CD4-positive, alpha-beta memory T cell (primary cell): Measurements from ENCODE around the gene GRP. TPM values are rescaled to one million over a fixed set of nuclear protein-coding genes. Genes with fewer than 3 reads are reported as not detected.

Source experiments
- CTCF ChIA-PET: fragments of 350-600 bp; sonication (Branson Sonifier 250); formaldehyde crosslinking; loops from one replicate; lab custom pipeline; 2021; ENCODE audit warnings: inconsistent platforms; ENCODE audit not compliant: partially characterized antibody; lab: Charles Lee
- POLR2A ChIA-PET: fragments of 350-600 bp; sonication (Branson Sonifier 250); formaldehyde crosslinking; loops from one replicate; lab custom pipeline; 2021; ENCODE audit not compliant: partially characterized antibody; lab: Charles Lee
- DNase-seq, 5 donors: peaks; one replicate each; pipeline versions ENCODE4 v3.0.0 to v3.0.0-alpha.2; 2020 to 2022; ENCODE audit warnings: mixed read lengths in 1 of 5
- H3K27ac ChIP-seq: one replicate; pipeline ENCODE4 v1.7.0; 2013; ENCODE audit warnings: low read depth, low read length
- H3K27me3 ChIP-seq: 2 replicates; pipeline ENCODE4 v1.7.0; 2013; ENCODE audit warnings: mild to moderate bottlenecking, low read length, moderate library complexity; ENCODE audit not compliant: insufficient read depth
- H3K36me3 ChIP-seq: 2 replicates; pipeline ENCODE4 v1.7.0; 2013; ENCODE audit warnings: mild to moderate bottlenecking, low read length, moderate library complexity; ENCODE audit not compliant: insufficient read depth
- H3K4me1 ChIP-seq: 2 replicates; pipeline ENCODE4 v1.7.0; 2013; ENCODE audit warnings: mild to moderate bottlenecking, low read length, moderate library complexity; ENCODE audit not compliant: insufficient read depth
- H3K4me3 ChIP-seq, 2 donors: one replicate each; pipeline ENCODE4 v1.7.0; 2013; ENCODE audit warnings: low read length in 2 of 2, mild to moderate bottlenecking in 1 of 2
- H3K9me3 ChIP-seq, 2 donors: one replicate each; pipeline ENCODE4 v1.7.0; 2013; ENCODE audit warnings: low read length in 2 of 2, control low read depth in 1 of 2; ENCODE audit not compliant: control insufficient read depth in 1 of 2
- H3K27ac Mint-ChIP-seq, 7 donors: one replicate each; pipeline ENCODE4 v1.8.0; 2020 to 2021; ENCODE audit warnings: mixed read lengths in 7 of 7, mild to moderate bottlenecking in 6 of 7, inconsistent platforms in 3 of 7, moderate library complexity in 3 of 7
- H3K27me3 Mint-ChIP-seq, 2 donors: one replicate each; pipeline ENCODE4 v1.8.0; 2020 to 2021; ENCODE audit warnings: mixed read lengths in 2 of 2
- H3K36me3 Mint-ChIP-seq, 2 donors: one replicate each; pipeline ENCODE4 v1.8.0; 2020 to 2021; ENCODE audit warnings: mixed read lengths in 2 of 2, inconsistent platforms in 1 of 2, mild to moderate bottlenecking in 1 of 2
- H3K4me1 Mint-ChIP-seq, 4 donors: one replicate each; pipeline ENCODE4 v1.8.0; 2020 to 2021; ENCODE audit warnings: mixed read lengths in 4 of 4, mild to moderate bottlenecking in 1 of 4
- H3K4me3 Mint-ChIP-seq, 8 donors: one replicate each; pipeline ENCODE4 v1.8.0; 2020 to 2021; ENCODE audit warnings: mixed read lengths in 8 of 8, mild to moderate bottlenecking in 7 of 8, moderate library complexity in 6 of 8, inconsistent platforms in 3 of 8
- H3K9me3 Mint-ChIP-seq, 8 donors: one replicate each; pipeline ENCODE4 v1.8.0; 2020 to 2021; ENCODE audit warnings: mixed read lengths in 8 of 8, mild to moderate bottlenecking in 5 of 8, inconsistent platforms in 3 of 8, moderate library complexity in 1 of 8
- intact Hi-C: fragments of 100-400 bp; cut with micrococcal nuclease; formaldehyde crosslinking; loops from one replicate; pipeline ENCODE4 v1.15.1; 2023
- polyA plus RNA-seq, 2 donors: library from polyadenylated mRNA; unstranded; fragments of 300-500 nt; fragmentation: Illumina TruSeq; gene quantifications; one replicate each; pipeline ENCODE4 v1.2.3, GENCODE V29; 2021
- total RNA-seq, 2 experiments: library from RNA; stranded (reverse); gene quantifications; one replicate each; pipeline ENCODE4 v1.2.3, GENCODE V29; 2021

Gene GRP
- total and polyA plus RNA-seq, 4 experiments from 2014 or later: not detected

DNA sequence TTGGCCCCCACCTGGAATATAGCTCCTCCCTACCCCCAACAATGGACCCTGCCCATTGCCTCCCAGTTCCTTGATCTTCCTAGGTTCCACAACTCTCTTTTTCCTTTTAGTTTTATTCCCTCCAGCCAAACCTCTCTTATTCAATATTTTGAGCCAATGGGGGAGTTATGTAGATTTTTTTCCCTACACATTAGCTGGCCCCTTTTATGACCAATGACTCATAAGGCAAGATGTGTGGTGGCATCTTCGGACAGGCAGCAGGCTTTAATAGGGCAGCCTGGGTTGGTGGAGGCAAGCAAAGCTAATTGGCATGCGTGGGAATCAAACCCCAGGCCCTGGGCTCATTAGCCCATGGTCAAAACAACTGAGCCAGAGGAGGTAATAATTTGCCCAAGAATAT is 9.2 kb downstream of the GRP start:
- Mint-ChIP-seq H3K36me3 (no peaks in the 10 kb centered on the region), H3K27me3 (peaks cover 15 to 31% of the 10 kb centered on the region in 2 donors), H3K4me3 (no peak overlapping the region), H3K9me3 (no peaks in the 10 kb centered on the region), H3K27ac (no peak overlapping the region), H3K4me1 (no peaks in the 10 kb centered on the region)
- Histone ChIP-seq H3K4me1 (no peaks in the 10 kb centered on the region), H3K4me3 (no peak overlapping the region), H3K36me3 (no peaks in the 10 kb centered on the region), H3K27ac (no peak overlapping the region), H3K9me3 (no peaks in the 10 kb centered on the region), H3K27me3 (peaks cover 3% of the 10 kb centered on the region)
- ChIA-PET POLR2A (no interaction called here), CTCF (interaction anchor here (0.6 to 1.2 kb wide), 2 partner anchors 21 to 173 kb away, joined by 5 read pairs; no protein-coding TSS in a partner anchor)
- intact Hi-C loops: no loop called here
- DNase-seq: no peak

DNA sequence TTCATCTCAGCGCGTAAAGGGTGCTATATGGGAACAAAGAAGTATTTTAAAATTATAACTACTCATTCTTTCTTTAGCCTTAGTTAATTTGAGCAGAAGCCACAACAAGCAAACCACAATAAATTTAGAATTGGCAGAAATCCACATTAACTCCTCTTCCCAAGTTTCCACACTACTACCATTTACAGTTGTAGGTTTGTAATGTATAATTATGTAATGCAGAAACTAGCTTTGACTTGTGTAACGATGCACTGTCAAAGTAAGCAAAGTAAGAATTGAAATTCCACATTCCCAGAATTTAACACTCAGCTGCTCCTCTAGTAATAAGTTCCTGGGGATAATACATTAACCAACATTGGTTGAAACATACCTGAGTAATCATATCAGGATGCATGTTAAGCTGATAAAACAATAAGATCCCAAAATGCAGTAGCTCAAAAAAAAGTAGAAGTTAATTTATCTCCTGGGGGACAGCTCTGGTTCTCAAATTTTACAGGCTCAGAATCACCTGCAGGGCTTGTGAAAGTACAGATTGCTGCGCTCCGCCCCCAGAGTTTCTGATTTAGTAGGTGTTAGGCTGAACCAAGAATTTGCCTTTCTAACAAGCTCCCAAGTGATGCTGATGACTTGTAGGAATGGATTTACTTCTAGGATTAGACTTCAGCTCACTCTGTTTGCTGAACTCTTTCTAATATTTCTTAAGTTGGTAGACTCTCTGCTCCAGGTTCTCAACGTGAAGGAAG is 9.9 kb downstream of the GRP start:
- no peaks in the 10 kb centered on the region for H3K36me3 ChIP-seq
- CTCF ChIA-PET: interaction anchor here (0.6 kb wide), 1 partner anchor 21 kb away, joined by 5 read pairs; no protein-coding TSS in a partner anchor
- intact Hi-C loops: no loop called here
- DNase-seq: no peak
- H3K27me3 ChIP-seq: peaks cover 3% of the 10 kb centered on the region
- Mint-ChIP-seq H3K27ac (no peak overlapping the region), H3K36me3 (no peaks in the 10 kb centered on the region), H3K4me1 (no peaks in the 10 kb centered on the region), H3K27me3 (peaks cover 15 to 31% of the 10 kb centered on the region in 2 donors), H3K9me3 (no peaks in the 10 kb centered on the region), H3K4me3 (no peak overlapping the region)
- no peaks in the 10 kb centered on the region for H3K4me1 ChIP-seq
- POLR2A ChIA-PET: no interaction called here
- no peaks in the 10 kb centered on the region for H3K9me3 ChIP-seq
- no peak overlapping the region for H3K4me3 ChIP-seq
- no peak overlapping the region for H3K27ac ChIP-seq

DNA sequence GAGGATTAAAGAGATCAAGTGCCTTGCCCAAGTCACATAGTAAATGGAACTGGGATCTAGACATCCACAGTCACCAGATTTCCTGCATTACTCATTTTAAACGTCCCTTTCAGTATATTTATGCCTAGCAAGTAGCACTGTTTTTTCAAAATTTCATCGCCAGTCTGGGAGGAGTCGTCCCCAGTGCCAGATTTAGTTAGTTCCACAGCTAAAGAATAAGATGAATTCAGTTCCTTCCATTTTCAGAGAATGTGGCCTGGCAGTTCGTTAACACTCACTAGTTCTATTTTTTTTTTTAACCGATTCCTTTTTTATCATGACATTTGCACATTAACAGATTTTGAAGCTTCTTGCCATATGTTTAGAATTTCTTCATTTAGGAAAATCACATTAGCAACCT is 11.2 kb downstream of the GRP start:
- no peaks in the 10 kb centered on the region for H3K36me3 Mint-ChIP-seq
- H3K27me3 Mint-ChIP-seq: peaks cover 14 to 24% of the 10 kb centered on the region in 2 donors
- no peaks in the 10 kb centered on the region for H3K27me3 ChIP-seq
- DNase-seq: no peak
- H3K27ac Mint-ChIP-seq: no peak overlapping the region
- H3K36me3 ChIP-seq: no peaks in the 10 kb centered on the region
- no peak overlapping the region for H3K4me3 Mint-ChIP-seq
- H3K4me3 ChIP-seq: no peak overlapping the region
- H3K27ac ChIP-seq: no peak overlapping the region
- H3K4me1 ChIP-seq: no peaks in the 10 kb centered on the region
- H3K9me3 ChIP-seq: no peaks in the 10 kb centered on the region
- intact Hi-C loops: no loop called here
- POLR2A ChIA-PET: no interaction called here
- CTCF ChIA-PET: interaction anchor here (1.3 kb wide), 1 partner anchor 9 kb away, joined by 4 read pairs; no protein-coding TSS in a partner anchor
- no peaks in the 10 kb centered on the region for H3K9me3 Mint-ChIP-seq
- no peaks in the 10 kb centered on the region for H3K4me1 Mint-ChIP-seq

- H3K4me1 Mint-ChIP-seq: no peaks in the 10 kb centered on the region
- no peak for DNase-seq
- H3K27me3 ChIP-seq: no peaks in the 10 kb centered on the region
- H3K4me3 ChIP-seq: no peak overlapping the region
- no peaks in the 10 kb centered on the region for H3K4me1 ChIP-seq
- H3K9me3 ChIP-seq: no peaks in the 10 kb centered on the region
- H3K36me3 ChIP-seq: no peaks in the 10 kb centered on the region
- H3K36me3 Mint-ChIP-seq: no peaks in the 10 kb centered on the region
- ChIA-PET CTCF (interaction anchor here (1.1 kb wide), 1 partner anchor 31 kb away, joined by 3 read pairs; no protein-coding TSS in a partner anchor), POLR2A (no interaction called here)
- H3K27ac Mint-ChIP-seq: no peak overlapping the region
- no peaks in the 10 kb centered on the region for H3K9me3 Mint-ChIP-seq
- H3K27ac ChIP-seq: no peak overlapping the region
- intact Hi-C loops: no loop called here
- peaks cover 15 to 26% of the 10 kb centered on the region in 2 donors for H3K27me3 Mint-ChIP-seq
- H3K4me3 Mint-ChIP-seq: no peak overlapping the region
Measured at GRCh38 chr18:59231877-59232276, 11.9 kb downstream of the GRP start.

- no peaks in the 10 kb centered on the region for H3K36me3 Mint-ChIP-seq
Measured at GRCh38 chr18:59232309-59233016, 12.5 kb downstream of the GRP start.

GRCh38 chr18:59233017-59233410 is 13.1 kb downstream of the GRP start:
- Histone ChIP-seq H3K27ac (no peak overlapping the region), H3K36me3 (no peaks in the 10 kb centered on the region), H3K9me3 (no peaks in the 10 kb centered on the region), H3K27me3 (no peaks in the 10 kb centered on the region), H3K4me1 (no peaks in the 10 kb centered on the region), H3K4me3 (no peak overlapping the region)
- Mint-ChIP-seq H3K27me3 (peaks cover 15 to 25% of the 10 kb centered on the region in 2 donors), H3K9me3 (peaks cover 0 to 2% (median 0%) of the 10 kb centered on the region in 8 donors), H3K36me3 (no peaks in the 10 kb centered on the region), H3K4me1 (no peaks in the 10 kb centered on the region), H3K27ac (no peak overlapping the region), H3K4me3 (no peak overlapping the region)
- ChIA-PET CTCF (no interaction called here), POLR2A (no interaction called here)
- no peak for DNase-seq
- intact Hi-C loops: no loop called here

More at GRCh38 chr18:59232309-59233016, 12.5 kb downstream of the GRP start:
- Mint-ChIP-seq H3K27ac (no peak overlapping the region), H3K4me1 (no peaks in the 10 kb centered on the region), H3K27me3 (peaks cover 15 to 26% of the 10 kb centered on the region in 2 donors), H3K4me3 (no peak overlapping the region), H3K9me3 (no peaks in the 10 kb centered on the region)
- H3K9me3 ChIP-seq: no peaks in the 10 kb centered on the region
- DNase-seq: no peak
- CTCF ChIA-PET: interaction anchor here (1.1 kb wide), 1 partner anchor 31 kb away, joined by 3 read pairs; no protein-coding TSS in a partner anchor
- POLR2A ChIA-PET: no interaction called here
- intact Hi-C loops: no loop called here
- no peaks in the 10 kb centered on the region for H3K27me3 ChIP-seq
- H3K36me3 ChIP-seq: no peaks in the 10 kb centered on the region
- H3K27ac ChIP-seq: no peak overlapping the region
- H3K4me1 ChIP-seq: no peaks in the 10 kb centered on the region
- no peak overlapping the region for H3K4me3 ChIP-seq

DNA sequence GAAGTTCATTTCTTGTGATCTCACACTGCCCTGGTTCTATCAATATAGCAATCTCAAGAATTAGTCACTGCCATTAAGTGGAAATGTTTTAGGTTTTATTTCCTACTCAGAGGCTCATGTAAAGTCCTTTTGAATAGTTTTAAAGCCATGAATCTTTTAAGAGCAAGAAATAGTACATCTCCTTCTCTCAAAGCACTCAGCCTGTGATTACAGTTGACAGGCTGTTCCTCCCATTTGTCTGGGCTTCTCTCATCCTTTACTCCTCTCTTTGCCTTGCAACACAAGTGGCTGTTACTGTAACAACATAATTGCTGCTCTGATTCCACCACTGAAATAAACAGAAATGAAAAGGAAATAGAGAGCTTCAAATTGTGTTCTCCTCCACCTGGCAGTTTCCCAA is 18.4 kb downstream of the GRP start:
- H3K27me3 Mint-ChIP-seq: peaks cover 12 to 22% of the 10 kb centered on the region in 2 donors
- intact Hi-C loops: no loop called here
- peaks cover 0 to 4% (median 0%) of the 10 kb centered on the region in 8 donors for H3K9me3 Mint-ChIP-seq
- Histone ChIP-seq H3K9me3 (no peaks in the 10 kb centered on the region), H3K4me3 (no peak overlapping the region), H3K4me1 (no peaks in the 10 kb centered on the region), H3K36me3 (no peaks in the 10 kb centered on the region), H3K27me3 (no peaks in the 10 kb centered on the region), H3K27ac (no peak overlapping the region)
- DNase-seq: no peak
- H3K4me1 Mint-ChIP-seq: no peaks in the 10 kb centered on the region
- CTCF ChIA-PET: no interaction called here
- H3K36me3 Mint-ChIP-seq: no peaks in the 10 kb centered on the region
- no peak overlapping the region for H3K27ac Mint-ChIP-seq
- POLR2A ChIA-PET: no interaction called here
- H3K4me3 Mint-ChIP-seq: no peak overlapping the region
